ENCODE results near the gene CD82.

- TF ChIP-seq CTCF (IDR thresholded peaks at IDR 0.05; ENCODE audit: poor library complexity, severe bottlenecking), result no peak
- no peak for TF ChIP-seq POLR2AphosphoS5 (IDR thresholded peaks at IDR 0.05)
- no peak for TF ChIP-seq RAD21 (conservative IDR thresholded peaks at IDR 0.05)
- no peak for TF ChIP-seq EZH2 (IDR thresholded peaks at IDR 0.05; ENCODE audit: borderline replicate concordance, insufficient read depth, low read length, poor library complexity, severe bottlenecking)
- TF ChIP-seq EP300 (conservative IDR thresholded peaks at IDR 0.05; ENCODE audit: poor library complexity, severe bottlenecking), result no peak
- TF ChIP-seq REST (IDR thresholded peaks at IDR 0.05; ENCODE audit: borderline replicate concordance), result no peak
- no peak for TF ChIP-seq TAF1 (IDR thresholded peaks at IDR 0.05; ENCODE audit: low read depth)
These were observed 38.7 kb downstream of the CD82 start for GRCh38 chr11:44604171-44604581.

Data from neural cell (in vitro differentiated cells).